OCI-LY1 (cell line): ENCODE data around the gene ZNF804A.
A peak's percentile ranks its signal among the peaks of the same experiment; 100 is the strongest.

Source experiments
- H2AFZ ChIP-seq: fragments of 200-600 bp; sonication (generic), shearing (Covaris generic); 2 replicates; pipeline ENCODE4 v1.6.0; 2014; ENCODE audit warnings: antibody characterized with exemption, mild to moderate bottlenecking, low read length
- H3F3A ChIP-seq: fragments of 200-600 bp; sonication (generic), shearing (Covaris generic); 2 replicates; pipeline ENCODE4 v1.6.0; 2014; ENCODE audit warnings: mild to moderate bottlenecking, antibody characterized with exemption, low read length, moderate library complexity; ENCODE audit not compliant: insufficient read depth
- H3K27ac ChIP-seq: fragments of 200-600 bp; sonication (generic); 2 replicates; pipeline ENCODE4 v1.5.1; 2014; ENCODE audit warnings: low read length, mixed run types, mild to moderate bottlenecking, low read depth; ENCODE audit not compliant: poor library complexity, severe bottlenecking
- H3K27me3 ChIP-seq: fragments of 200-600 bp; sonication (generic); 2 replicates; pipeline ENCODE4 v1.6.0; 2014; ENCODE audit warnings: antibody characterized with exemption, mild to moderate bottlenecking, low read length, moderate library complexity; ENCODE audit not compliant: insufficient read depth
- H3K36me3 ChIP-seq: fragments of 200-600 bp; sonication (generic); 2 replicates; pipeline ENCODE4 v1.6.1; 2014; ENCODE audit warnings: mild to moderate bottlenecking, antibody characterized with exemption, low read length, moderate library complexity, mixed read lengths; ENCODE audit not compliant: insufficient read depth
- H3K4me1 ChIP-seq: fragments of 200-600 bp; sonication (generic); 2 replicates; pipeline ENCODE4 v1.5.1; 2014; ENCODE audit warnings: mild to moderate bottlenecking, low read length, moderate library complexity; ENCODE audit not compliant: insufficient read depth, severe bottlenecking
- H3K4me2 ChIP-seq: fragments of 200-600 bp; sonication (generic), shearing (Covaris generic); 2 replicates; pipeline ENCODE4 v1.6.1; 2014; ENCODE audit warnings: low read length
- H3K4me3 ChIP-seq: fragments of 200-600 bp; sonication (generic); 2 replicates; pipeline ENCODE4 v1.5.1; 2014; ENCODE audit warnings: low read length, low read depth, mild to moderate bottlenecking, mixed read lengths; ENCODE audit not compliant: poor library complexity, severe bottlenecking
- H3K79me2 ChIP-seq: fragments of 200-600 bp; shearing (Covaris generic); 2 replicates; pipeline ENCODE4 v1.6.1; 2016; ENCODE audit warnings: mixed run types, low read length, mixed read lengths; ENCODE audit not compliant: insufficient read depth
- H3K9ac ChIP-seq: fragments of 200-600 bp; sonication (generic), shearing (Covaris generic); 2 replicates; pipeline ENCODE4 v1.6.1; 2014; ENCODE audit warnings: mild to moderate bottlenecking, low read length, mixed read lengths
- H3K9me2 ChIP-seq: fragments of 200-600 bp; sonication (generic), shearing (Covaris generic); 2 replicates; pipeline ENCODE4 v1.6.1; 2014; ENCODE audit warnings: low read depth, mild to moderate bottlenecking, low read length, mixed read lengths
- H3K9me3 ChIP-seq: fragments of 200-600 bp; shearing (Covaris generic); 2 replicates; pipeline ENCODE4 v1.6.1; 2014; ENCODE audit warnings: low read length, mixed read lengths
- H4K20me1 ChIP-seq: fragments of 200-600 bp; sonication (generic), shearing (Covaris generic); 2 replicates; pipeline ENCODE4 v1.6.0; 2016; ENCODE audit warnings: mild to moderate bottlenecking, low read length; ENCODE audit not compliant: insufficient read depth
- CTCF ChIP-seq: fragments of 200-600 bp; sonication (generic), shearing (Covaris generic); IDR thresholded peaks from 2 replicates; pipeline ENCODE4 v1.5.1; 2017; ENCODE audit warnings: mild to moderate bottlenecking, antibody characterized with exemption, low read length, moderate library complexity, mixed read lengths
- EZH2 ChIP-seq: fragments of 200-600 bp; sonication (generic), shearing (Covaris generic); IDR thresholded peaks from 2 replicates; pipeline ENCODE4 v1.8.0; 2017; ENCODE audit warnings: borderline replicate concordance, mixed run types, mild to moderate bottlenecking, antibody characterized with exemption, low read length, moderate library complexity, mixed read lengths

Gene ZNF804A

GRCh38 chr2:184554736-184555135 lies 43.6 kb upstream of the ZNF804A start:
- Histone ChIP-seq H3K9ac (no peak overlapping the region), H3K9me2 (no peaks in the 10 kb centered on the region), H4K20me1 (no peaks in the 10 kb centered on the region), H3F3A (no peaks in the 10 kb centered on the region; the same call in 1 of the 2 replicates), H3K9me3 (peaks cover 4% of the 10 kb centered on the region; the same call in 1 of the 2 replicates), H3K4me3 (no peak overlapping the region), H3K36me3 (no peaks in the 10 kb centered on the region), H3K4me1 (no peaks in the 10 kb centered on the region), H3K27me3 (no peaks in the 10 kb centered on the region), H3K79me2 (no peaks in the 10 kb centered on the region), H3K4me2 (no peak overlapping the region), H3K27ac (no peak overlapping the region), H2AFZ (peak overlapping the region; percentile 44; the same call in 1 of the 2 replicates)
- TF ChIP-seq CTCF: no peak
- no peak for TF ChIP-seq EZH2

GRCh38 chr2:184555352-184555751 lies 43.0 kb upstream of the ZNF804A start:
- Histone ChIP-seq H3K4me1 (no peaks in the 10 kb centered on the region), H4K20me1 (no peaks in the 10 kb centered on the region), H3K9me3 (no peaks in the 10 kb centered on the region; the same call in 1 of the 2 replicates), H3K4me2 (no peak overlapping the region), H3K9ac (no peak overlapping the region), H3K4me3 (no peak overlapping the region), H3K79me2 (no peaks in the 10 kb centered on the region), H3F3A (no peaks in the 10 kb centered on the region; the same call in 1 of the 2 replicates), H2AFZ (peak overlapping the region; percentile 79; the same call in 1 of the 2 replicates), H3K36me3 (no peaks in the 10 kb centered on the region), H3K27ac (no peak overlapping the region), H3K27me3 (no peaks in the 10 kb centered on the region), H3K9me2 (no peaks in the 10 kb centered on the region)
- TF ChIP-seq EZH2 (no peak), CTCF (no peak)

GRCh38 chr2:184556639-184557038 lies 41.7 kb upstream of the ZNF804A start:
- no peak overlapping the region; the same call in 1 of the 2 replicates for H2AFZ ChIP-seq
- no peak overlapping the region for H3K4me2 ChIP-seq
- H3K4me1 ChIP-seq: no peaks in the 10 kb centered on the region
- no peaks in the 10 kb centered on the region for H3K9me3 ChIP-seq
- no peak overlapping the region for H3K4me3 ChIP-seq
- no peaks in the 10 kb centered on the region for H3K27me3 ChIP-seq
- no peak overlapping the region for H3K27ac ChIP-seq
- no peaks in the 10 kb centered on the region for H3K36me3 ChIP-seq
- H3K79me2 ChIP-seq: no peaks in the 10 kb centered on the region
- H3K9me2 ChIP-seq: no peaks in the 10 kb centered on the region
- H3F3A ChIP-seq: no peaks in the 10 kb centered on the region
- no peaks in the 10 kb centered on the region for H4K20me1 ChIP-seq
- no peak for TF ChIP-seq EZH2
- H3K9ac ChIP-seq: no peak overlapping the region
